Upper lobe of left lung (tissue), 6 donors: ENCODE measurements around the gene ERP27. TPM values are rescaled to one million over a fixed set of nuclear protein-coding genes. Genes with fewer than 3 reads are reported as not detected.

ENCODE experiments used
- ATAC-seq, 2 donors: fragments of 200-7000 bp; cut with Tn5 transposase; one replicate each; pipeline ENCODE4 v1.9.1; 2022; ENCODE audit warnings: mild to moderate bottlenecking in 2 of 2, moderate library complexity in 2 of 2; ENCODE audit not compliant: low FRiP score in 2 of 2
- DNase-seq, 2 donors: peaks; one replicate each; pipeline ENCODE4 v3.0.0-alpha.2; 2019 to 2020
- H3K27ac ChIP-seq, 4 donors: fragments of 200-600 bp; sonication (generic); one replicate each; pipeline ENCODE4 v1.5.1; 2016 to 2019
- H3K27me3 ChIP-seq, 4 donors: fragments of 200-600 bp; sonication (generic); one replicate each; pipeline ENCODE4 v1.5.1; 2017 to 2019
- H3K36me3 ChIP-seq, 4 donors: fragments of 200-600 bp; sonication (generic); one replicate each; pipeline ENCODE4 v1.5.1; 2016 to 2019
- H3K4me1 ChIP-seq, 4 donors: fragments of 200-600 bp; sonication (generic); one replicate each; pipeline ENCODE4 v1.5.1; 2018 to 2019
- H3K4me3 ChIP-seq, 4 donors: fragments of 200-600 bp; sonication (generic); one replicate each; pipeline ENCODE4 v1.5.1; 2017 to 2019; ENCODE audit warnings: mild to moderate bottlenecking in 2 of 4, moderate library complexity in 1 of 4
- H3K9me3 ChIP-seq, 4 donors: fragments of 200-600 bp; sonication (generic); one replicate each; pipeline ENCODE4 v1.5.1; 2018 to 2019
- EP300 ChIP-seq, 4 donors: sonication (generic); formaldehyde crosslinking; IDR thresholded peaks; one replicate each; pipeline ENCODE4 v1.5.1; 2017; ENCODE audit warnings: antibody characterized with exemption in 4 of 4, control low read depth in 2 of 4
- POLR2A ChIP-seq, 4 donors: fragments of 450-650 bp; IDR thresholded peaks; one replicate each; pipeline ENCODE4 v1.5.1; 2016 to 2017; ENCODE audit warnings: antibody characterized with exemption in 4 of 4, mild to moderate bottlenecking in 2 of 4
- POLR2AphosphoS5 ChIP-seq, 2 donors: sonication (generic); formaldehyde crosslinking; IDR thresholded peaks; one replicate each; pipeline ENCODE4 v1.5.1; 2017; ENCODE audit warnings: antibody characterized with exemption in 2 of 2
- WGBS, 2 donors: methylation state at CpG; one replicate each; pipeline ENCODE4 v1.1.5; 2017 to 2018; 5-methylcytosine and 5-hydroxymethylcytosine counted together
- total RNA-seq, 6 donors: library from RNA; depleted of rRNA in 4 of 6; stranded (reverse); fragments of >200 nt in 4 of 6; gene quantifications; one replicate each; pipeline versions ENCODE4 v1.1.0 to v1.2.1, GENCODE V29; 2016 to 2021
- TF ChIP-seq, protein P1 (sequence below), 6 experiments: fragments of 450-650 bp in 4 of 6; fragments of 200-600 bp in 2 of 6; sonication (generic) in 2 of 6; IDR thresholded peaks; one replicate each; pipeline ENCODE4 v1.5.1; 2016 to 2019; ENCODE audit warnings: antibody characterized with exemption in 6 of 6
- donor health status: DM: no; HTN: no; CAD: no; lungs with moderate emphysema.
- donor health status: DM: no; HTN: yes; CAD: no; lungs with severe emphysema.

The ERP27 gene
- total RNA-seq, 6 donors from 2014 or later: 1.2 to 25.0 (median 9.3) TPM; not detected in 1

DNA sequence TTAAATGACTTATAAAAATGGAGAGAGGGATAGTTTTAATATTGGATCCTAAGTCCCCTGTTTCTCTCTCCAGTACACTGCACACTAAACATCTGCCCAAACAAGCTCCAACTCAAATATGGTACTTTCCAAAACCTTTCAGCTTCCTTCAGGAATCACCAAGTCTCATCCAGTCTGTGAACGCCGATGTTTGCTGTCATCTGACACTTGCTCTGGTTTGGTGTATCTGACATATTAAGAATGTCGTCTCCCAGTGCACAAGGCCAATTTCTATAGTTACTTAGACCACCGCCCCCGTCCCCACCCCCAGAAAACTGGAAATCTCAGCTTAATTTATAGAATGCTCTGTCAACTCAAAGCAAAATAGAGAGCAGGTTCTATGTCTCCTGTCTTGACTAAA, 47.6 kb downstream of the ERP27 start:
- 63 to 74% methylated on average over 5 of the region's 5 CpGs for WGBS, 2 donors
- TF ChIP-seq, protein P1, sequence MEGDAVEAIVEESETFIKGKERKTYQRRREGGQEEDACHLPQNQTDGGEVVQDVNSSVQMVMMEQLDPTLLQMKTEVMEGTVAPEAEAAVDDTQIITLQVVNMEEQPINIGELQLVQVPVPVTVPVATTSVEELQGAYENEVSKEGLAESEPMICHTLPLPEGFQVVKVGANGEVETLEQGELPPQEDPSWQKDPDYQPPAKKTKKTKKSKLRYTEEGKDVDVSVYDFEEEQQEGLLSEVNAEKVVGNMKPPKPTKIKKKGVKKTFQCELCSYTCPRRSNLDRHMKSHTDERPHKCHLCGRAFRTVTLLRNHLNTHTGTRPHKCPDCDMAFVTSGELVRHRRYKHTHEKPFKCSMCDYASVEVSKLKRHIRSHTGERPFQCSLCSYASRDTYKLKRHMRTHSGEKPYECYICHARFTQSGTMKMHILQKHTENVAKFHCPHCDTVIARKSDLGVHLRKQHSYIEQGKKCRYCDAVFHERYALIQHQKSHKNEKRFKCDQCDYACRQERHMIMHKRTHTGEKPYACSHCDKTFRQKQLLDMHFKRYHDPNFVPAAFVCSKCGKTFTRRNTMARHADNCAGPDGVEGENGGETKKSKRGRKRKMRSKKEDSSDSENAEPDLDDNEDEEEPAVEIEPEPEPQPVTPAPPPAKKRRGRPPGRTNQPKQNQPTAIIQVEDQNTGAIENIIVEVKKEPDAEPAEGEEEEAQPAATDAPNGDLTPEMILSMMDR (IDR thresholded peaks at IDR 0.05): no peak
- Histone ChIP-seq H3K4me3 (no peak overlapping the region), H3K36me3 (no peaks in the 10 kb centered on the region), H3K4me1 (peaks cover 7 to 12% (median 10%) of the 10 kb centered on the region in 4 donors), H3K9me3 (no peaks in the 10 kb centered on the region), H3K27ac (peak overlapping the region in 1 of 4 donors; percentile 19), H3K27me3 (no peaks in the 10 kb centered on the region)
- no peak for ATAC-seq
- DNase-seq: no peak

DNA sequence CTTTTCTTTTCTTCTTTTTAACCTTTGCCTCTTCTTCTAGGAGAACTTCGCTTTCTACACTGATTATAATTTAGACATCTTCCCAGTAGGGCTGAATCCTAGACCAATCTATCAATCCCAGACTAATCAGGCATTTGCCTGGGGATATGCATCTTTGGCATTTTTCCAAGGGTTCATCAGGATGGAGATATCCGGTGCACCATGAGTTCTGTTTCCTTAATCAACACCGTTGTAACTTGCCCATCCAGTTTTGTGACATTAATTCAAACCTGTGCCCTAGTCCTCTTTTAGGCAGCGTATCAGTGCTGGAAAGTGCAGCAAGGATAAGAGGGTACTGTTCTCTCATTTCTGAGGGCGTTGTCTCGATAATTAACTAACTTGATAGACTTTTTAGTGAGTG, 52.1 kb downstream of the ERP27 start:
- TF ChIP-seq POLR2A (IDR thresholded peaks at IDR 0.05) (no peak), EP300 (IDR thresholded peaks at IDR 0.05) (no peak), POLR2AphosphoS5 (IDR thresholded peaks at IDR 0.05) (no peak)
- TF ChIP-seq, protein P1 (IDR thresholded peaks at IDR 0.05): no peak
- peak overlapping the region in 2 of 4 donors; percentile 31 to 38 for H3K4me3 ChIP-seq
- DNase-seq: no peak
- peak overlapping the region; percentile 36 to 78 (median 70) for H3K27ac ChIP-seq
- ATAC-seq: no peak
- H3K27me3 ChIP-seq: no peaks in the 10 kb centered on the region
- 51 to 53% methylated on average over 6 of the region's 6 CpGs for WGBS, 2 donors
- H3K4me1 ChIP-seq: peaks cover 13 to 19% (median 18%) of the 10 kb centered on the region in 4 donors
- H3K36me3 ChIP-seq: no peaks in the 10 kb centered on the region
- H3K9me3 ChIP-seq: no peaks in the 10 kb centered on the region

DNA sequence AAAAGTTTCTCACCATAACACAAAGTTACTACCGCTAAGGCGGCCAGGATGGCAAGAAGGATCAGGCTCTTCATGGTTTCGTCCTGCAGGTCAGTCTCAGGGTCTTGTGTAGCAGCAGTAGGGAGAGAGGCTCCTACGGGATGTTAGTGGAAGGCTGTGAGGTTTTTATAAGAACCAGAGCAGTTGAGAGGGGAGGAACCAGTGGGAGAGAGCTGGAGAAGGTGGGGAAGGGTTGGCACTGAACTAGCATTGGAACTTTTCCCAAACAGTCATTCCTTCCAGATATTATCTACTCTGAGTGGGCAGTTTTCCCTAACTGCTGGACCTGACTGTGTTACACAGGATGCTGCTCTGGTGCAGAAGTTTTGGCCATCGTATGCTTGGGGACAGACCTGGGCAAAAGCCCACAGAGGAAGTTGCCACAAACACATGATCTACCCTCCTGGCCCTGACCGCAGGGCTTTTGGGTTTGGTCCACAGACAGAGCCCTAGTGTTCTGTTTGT, 52.6 kb downstream of the ERP27 start, which contains the start of gene MGP:
Gene MGP (minus strand): TSS at position 137 of the 504 bp plus-strand sequence. CDS start 63 bp downstream, at position 74.
- no peaks in the 10 kb centered on the region for H3K27me3 ChIP-seq
- peak within 1 kb of the TSS; percentile 36 to 78 (median 70) for H3K27ac ChIP-seq
- no peak for DNase-seq
- H3K4me1 ChIP-seq: peaks cover 13 to 19% (median 18%) of the 10 kb centered on the region in 4 donors
- peak; percentile 87 to 91 for ATAC-seq
- peak within 1 kb of the TSS in 3 of 4 donors; percentile 25 to 38 (median 31) for H3K4me3 ChIP-seq
- no peaks in the 10 kb centered on the region for H3K36me3 ChIP-seq
- 26 to 31% methylated on average over 6 of the region's 6 CpGs for WGBS, 2 donors
- TF ChIP-seq EP300 (IDR thresholded peaks at IDR 0.05): no peak
- TF ChIP-seq, protein P1 (IDR thresholded peaks at IDR 0.05): no peak
- TF ChIP-seq POLR2AphosphoS5 (IDR thresholded peaks at IDR 0.05): peak; percentile 5 to 54
- peak in 3 of 4 donors; percentile 42 to 63 (median 61) for TF ChIP-seq POLR2A (IDR thresholded peaks at IDR 0.05)
- H3K9me3 ChIP-seq: no peaks in the 10 kb centered on the region

DNA sequence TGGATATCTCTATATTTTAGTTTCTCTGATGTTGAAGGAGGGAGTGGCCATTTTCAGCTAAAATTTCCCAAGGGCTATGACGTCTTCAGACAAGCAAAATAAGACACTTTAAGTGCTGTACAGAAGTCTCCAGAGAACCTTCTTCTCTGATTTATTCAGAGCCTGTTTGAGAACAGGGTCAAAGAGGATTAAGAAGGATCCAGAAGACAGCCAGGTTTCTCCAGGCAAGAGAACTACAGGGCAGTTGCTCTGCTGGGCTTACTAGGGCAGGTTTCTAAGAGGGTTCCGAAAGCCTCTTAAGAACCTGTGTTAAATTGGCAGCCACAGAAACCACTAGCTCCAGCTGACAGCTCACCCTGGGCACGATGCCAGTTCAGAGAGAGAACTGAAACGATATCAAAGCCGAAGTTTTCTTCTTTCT, 53.9 kb downstream of the ERP27 start:
- DNase-seq (peak in 1 of 2 donors; percentile 85), ATAC-seq (peak; percentile 70 to 79)
- Histone ChIP-seq H3K27ac (peak overlapping the region; percentile 36 to 78 (median 70)), H3K9me3 (no peaks in the 10 kb centered on the region), H3K36me3 (no peaks in the 10 kb centered on the region), H3K27me3 (no peaks in the 10 kb centered on the region), H3K4me1 (peaks cover 13 to 19% (median 18%) of the 10 kb centered on the region in 4 donors), H3K4me3 (peak overlapping the region in 3 of 4 donors; percentile 25 to 38 (median 31))
- peak in 1 of 2 donors; percentile 28 for TF ChIP-seq POLR2AphosphoS5 (IDR thresholded peaks at IDR 0.05)
- TF ChIP-seq POLR2A (IDR thresholded peaks at IDR 0.05): no peak
- TF ChIP-seq, protein P1 (IDR thresholded peaks at IDR 0.05): no peak
- 0 to 1% methylated on average over 4 to 5 of the region's 5 CpGs for WGBS, 2 donors

DNA sequence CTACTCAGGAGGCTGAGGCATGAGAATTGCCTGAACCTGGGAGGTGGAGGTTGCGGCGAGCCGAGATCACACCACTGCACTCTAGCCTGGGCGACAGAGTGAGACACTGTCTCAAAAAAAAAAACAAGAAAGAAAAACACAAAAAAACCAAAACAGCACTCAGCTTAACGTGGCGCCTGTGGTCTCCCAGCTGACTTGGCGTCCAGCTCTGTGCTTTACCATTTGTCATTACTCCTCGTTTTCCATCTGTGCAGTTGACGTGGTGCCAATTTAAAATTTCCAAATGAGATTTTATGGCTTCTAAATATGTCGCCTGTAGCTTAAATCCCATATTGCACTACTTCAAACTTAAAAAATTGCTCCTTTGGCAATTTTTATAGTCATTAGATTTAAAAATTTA, 54.7 kb downstream of the ERP27 start:
- H3K27me3 ChIP-seq: no peaks in the 10 kb centered on the region

More for the DNA sequence above, 54.7 kb downstream of the ERP27 start:
- H3K4me1 ChIP-seq: peaks cover 13 to 19% (median 18%) of the 10 kb centered on the region in 4 donors
- 73 to 78% methylated on average over 10 of the region's 10 CpGs for WGBS, 2 donors
- no peaks in the 10 kb centered on the region for H3K36me3 ChIP-seq
- peak overlapping the region in 3 of 4 donors; percentile 25 to 38 (median 31) for H3K4me3 ChIP-seq
- DNase-seq (no peak), ATAC-seq (no peak)
- no peak for TF ChIP-seq EP300 (IDR thresholded peaks at IDR 0.05)
- TF ChIP-seq POLR2A (IDR thresholded peaks at IDR 0.05): no peak
- TF ChIP-seq, protein P1 (IDR thresholded peaks at IDR 0.05): no peak
- no peak for TF ChIP-seq POLR2AphosphoS5 (IDR thresholded peaks at IDR 0.05)
- H3K27ac ChIP-seq: peak overlapping the region; percentile 36 to 78 (median 70)
- H3K9me3 ChIP-seq: no peaks in the 10 kb centered on the region
